T1000 (cell line): Measurements from ENCODE around the gene SORBS2.

Source experiments
- DNase-seq: peaks from one replicate; lab custom pipeline; 2025; ENCODE audit warnings: mixed read lengths; lab: John Stamatoyannopoulos, UW

SORBS2 gene

DNA sequence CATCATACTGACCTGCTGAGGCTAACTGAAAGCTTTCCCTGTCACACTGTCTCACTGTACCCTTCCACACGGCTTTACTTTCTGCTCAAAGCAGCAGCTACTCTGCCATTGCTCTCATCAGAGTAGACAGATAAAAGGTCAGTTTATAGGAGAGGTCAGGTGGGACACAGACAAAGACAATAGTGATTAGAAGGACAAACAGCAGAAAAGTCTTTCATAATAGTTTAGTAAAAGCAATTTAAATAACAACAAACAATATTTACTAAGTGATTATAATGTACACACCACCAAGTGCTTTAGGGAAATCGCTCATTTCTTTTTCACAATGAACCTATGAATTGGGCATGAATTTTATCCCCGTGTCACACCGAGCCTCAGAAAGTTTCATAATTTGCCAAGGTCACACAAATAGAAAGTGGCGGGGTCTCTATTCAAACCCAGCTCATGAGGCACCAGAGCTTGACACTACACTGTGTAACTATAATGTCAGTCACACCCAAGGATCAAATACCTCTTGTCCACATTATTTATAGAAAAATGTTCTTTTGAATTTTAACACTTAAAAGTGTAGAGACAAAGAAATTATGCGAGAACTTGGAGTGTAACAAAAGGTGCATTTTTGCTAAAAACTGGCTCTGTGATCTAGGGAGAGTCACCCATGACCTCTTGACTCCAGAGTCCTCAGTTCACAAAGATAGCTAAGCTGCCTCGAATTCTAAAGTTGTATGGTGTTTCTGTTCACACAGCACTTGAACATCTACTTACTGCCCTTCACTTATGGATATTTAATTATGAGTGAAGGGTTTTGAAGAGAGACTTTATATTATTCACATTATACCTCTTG, 24.5 kb upstream of the SORBS2 start:
- no peak for DNase-seq

DNA sequence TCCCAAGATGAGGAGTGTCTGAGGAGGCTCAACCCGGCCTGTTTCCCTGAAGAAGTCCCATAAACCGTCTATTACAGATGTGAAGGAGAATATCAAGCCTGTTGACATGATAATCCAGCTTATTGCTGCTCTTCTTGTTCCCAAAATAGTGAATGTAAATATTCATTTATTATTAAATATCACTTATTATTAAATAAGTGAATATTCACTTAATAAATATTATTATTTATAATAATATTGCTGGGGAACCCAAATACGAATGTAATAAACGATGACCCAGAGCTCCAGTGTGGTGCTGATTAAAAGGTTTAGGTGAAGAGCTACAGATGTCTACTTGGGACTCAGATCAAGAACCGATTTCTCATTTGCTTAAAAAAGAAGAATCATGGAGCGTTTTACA, 23.8 kb upstream of the SORBS2 start:
- DNase-seq, result no peak

DNA sequence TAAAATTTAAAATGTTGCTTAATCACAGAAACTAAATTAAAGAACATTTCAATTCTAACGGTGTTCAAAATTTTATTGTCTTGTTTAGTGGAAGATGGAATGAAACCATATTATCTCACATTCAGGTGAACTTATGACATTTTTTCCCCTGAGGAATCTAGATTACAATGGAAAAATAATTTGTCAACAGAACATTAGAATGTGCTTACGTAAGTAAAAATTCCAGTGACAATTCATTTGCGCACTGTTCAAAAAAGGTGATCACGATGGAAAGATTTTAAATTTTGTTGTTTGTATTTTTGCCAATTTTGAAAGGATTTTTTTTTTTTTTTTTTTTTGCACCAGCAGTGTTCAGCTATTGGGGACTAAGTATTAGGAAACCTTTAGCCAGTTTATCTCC, 23.3 kb upstream of the SORBS2 start:
- no peak for DNase-seq

DNA sequence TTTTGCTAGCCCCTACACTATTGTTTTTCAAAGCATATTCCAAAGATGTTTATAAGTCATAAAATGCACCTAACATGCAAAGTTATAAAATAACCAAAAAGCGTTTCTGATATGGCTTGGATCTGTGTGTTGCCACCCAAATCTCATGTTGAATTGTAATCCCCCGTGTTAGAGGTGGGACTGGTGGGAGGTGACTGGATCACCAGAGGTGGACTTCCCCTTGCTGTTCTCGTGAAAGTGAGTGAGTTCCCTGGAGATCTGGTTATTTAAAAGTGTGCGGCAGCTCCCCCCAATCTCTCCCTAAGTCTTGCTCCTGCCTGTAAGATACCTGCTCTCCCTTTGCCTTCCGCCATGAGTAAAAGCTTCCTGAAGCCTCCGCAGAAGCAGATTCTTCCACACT, 22.8 kb upstream of the SORBS2 start:
- DNase-seq, result no peak

DNA sequence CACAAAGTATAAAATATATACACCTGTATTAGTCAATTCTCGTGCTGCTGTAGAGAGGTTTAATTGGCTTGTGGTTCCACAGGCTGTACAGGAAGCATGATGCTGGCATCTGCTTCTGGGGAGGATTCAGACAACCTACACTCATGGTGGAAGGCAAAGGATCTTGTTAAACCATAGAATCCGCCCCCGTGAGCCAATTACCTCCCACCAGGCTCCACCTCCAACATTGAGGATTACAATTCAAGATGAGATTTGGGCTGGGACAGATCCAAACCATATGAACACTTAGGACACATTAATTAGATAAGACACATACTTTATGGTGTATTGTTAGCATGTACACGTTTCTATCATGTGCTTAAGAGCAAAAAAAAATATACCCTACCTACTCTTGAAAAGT, 22.1 kb upstream of the SORBS2 start:
- DNase-seq, result no peak

DNA sequence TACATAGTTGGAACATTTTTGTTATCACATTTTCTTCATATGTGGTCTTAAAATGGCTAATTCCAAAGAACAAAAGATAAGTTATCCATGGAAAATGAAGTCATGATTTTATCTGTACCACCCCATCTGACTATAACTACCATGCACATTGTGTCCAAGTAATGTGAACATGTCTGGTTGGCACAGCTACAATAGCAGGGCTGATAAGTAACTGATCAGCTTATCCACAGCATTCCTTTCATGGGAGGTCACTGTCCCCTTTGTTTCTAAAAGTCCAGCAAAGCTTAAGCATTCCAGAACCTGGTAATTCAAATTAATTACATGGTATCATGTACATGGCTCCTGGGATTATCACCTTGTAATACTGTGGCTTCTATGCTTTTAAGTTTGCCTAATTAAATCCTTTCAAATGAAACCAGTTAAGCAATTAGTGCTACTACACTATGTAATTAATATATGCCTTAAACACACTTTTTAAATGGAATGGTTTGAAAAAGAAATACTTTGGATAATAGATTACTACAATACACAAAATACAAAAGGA, 21.1 kb upstream of the SORBS2 start:
- DNase-seq, result no peak

DNA sequence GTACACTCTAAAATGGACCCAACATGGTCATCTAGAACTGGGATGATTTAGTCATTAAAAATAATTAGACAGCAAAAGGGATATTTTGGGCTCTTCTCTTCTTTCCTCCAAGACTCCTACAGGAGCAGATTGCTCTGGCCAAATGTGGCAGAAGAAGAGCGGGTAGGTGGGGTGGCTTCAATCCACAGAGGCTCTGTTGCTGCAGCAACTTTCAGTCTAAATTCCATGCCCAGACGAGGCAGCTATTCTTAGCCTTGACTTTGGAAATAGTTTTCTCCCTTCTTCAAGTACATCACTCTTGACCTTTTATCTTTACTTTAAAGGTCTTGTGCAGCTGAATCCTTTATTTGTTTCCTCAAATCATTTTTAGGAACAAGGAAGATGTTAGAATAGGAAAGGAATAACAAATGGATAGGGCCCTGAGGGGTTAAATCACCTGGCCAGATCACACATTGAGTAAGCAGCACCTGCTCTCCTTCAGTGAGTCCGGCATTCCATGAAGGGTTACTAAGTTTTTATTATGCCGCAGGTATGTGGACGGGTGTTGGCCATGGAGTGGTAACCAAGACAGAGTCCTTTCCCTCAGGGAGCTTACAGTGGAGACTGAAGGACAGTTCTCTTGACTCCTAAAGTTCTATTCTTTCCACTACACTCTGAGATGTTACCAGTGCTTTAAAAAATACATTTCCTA, 19.3 kb upstream of the SORBS2 start:
- DNase-seq, result no peak

DNA sequence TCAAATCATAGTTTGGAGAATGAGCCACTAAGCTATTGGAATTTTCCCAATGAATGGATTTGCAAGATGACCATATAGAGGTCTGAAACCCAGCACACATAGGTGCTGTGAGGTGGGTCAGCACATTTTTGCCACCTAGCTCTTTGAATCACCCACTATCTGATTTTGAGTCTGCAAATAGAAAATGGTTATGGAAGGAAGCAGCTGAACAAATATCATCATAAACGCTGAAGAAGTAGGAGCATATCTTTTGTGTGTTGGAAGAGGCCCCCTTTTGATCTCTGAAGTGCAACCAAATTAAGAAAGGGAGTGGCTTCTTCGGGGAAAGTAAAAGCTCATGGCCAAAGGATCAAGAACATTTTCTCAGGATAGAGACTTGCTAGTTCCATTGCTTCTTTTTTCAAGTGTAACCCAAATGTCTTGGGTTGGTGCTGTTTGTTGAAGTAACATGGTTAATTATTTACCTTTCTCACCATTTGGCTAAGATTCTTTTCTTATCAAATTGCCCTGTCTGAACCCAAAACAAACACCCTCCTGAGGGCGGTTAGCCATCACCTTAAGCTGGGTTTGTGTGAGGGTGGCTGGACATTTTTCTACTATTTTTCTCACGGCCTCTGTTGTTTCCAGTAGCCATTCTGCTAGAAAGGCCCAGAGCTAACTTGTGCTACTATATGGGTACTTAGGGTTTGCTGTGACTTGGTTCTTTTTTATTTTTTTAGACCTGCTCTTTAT, 18.4 kb upstream of the SORBS2 start:
- no peak for DNase-seq

DNA sequence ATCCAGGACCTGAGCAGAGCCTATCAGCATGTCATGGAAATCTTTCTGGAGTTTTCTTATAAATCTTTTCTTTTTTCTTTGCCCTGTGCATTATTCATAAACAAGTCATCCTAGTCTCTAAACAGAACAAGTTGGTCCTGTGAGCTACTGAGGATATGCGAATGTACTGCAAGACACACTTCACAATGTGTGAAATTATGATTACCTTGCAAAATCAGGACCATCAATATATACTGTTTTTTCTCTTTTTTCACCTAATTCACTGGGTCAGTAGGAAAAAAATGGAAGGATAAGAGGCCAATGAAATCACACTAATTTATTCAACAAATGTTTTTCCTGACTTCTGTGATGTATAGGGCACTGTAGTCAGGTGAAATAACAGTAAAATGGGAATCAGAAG, 14.4 kb upstream of the SORBS2 start:
- DNase-seq, result no peak

DNA sequence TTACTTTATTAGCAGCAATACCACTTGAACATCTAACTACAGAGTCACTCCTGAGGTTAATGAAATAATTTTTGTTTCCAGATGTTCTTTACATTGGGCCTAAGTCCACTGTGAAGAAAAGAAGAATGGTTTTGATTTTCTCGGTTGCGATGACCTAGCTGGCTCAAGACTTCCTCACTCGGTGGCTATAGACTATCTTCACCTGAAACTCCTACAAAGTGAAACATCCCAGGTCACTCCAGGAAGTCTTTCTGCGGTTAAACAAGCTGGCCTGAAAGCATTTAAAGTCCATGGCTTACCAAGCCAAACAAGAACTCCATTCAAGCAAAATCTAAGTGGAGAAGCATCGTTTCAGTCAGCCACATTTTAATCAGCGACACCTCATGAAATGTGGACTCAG, 13.7 kb upstream of the SORBS2 start:
- no peak for DNase-seq

DNA sequence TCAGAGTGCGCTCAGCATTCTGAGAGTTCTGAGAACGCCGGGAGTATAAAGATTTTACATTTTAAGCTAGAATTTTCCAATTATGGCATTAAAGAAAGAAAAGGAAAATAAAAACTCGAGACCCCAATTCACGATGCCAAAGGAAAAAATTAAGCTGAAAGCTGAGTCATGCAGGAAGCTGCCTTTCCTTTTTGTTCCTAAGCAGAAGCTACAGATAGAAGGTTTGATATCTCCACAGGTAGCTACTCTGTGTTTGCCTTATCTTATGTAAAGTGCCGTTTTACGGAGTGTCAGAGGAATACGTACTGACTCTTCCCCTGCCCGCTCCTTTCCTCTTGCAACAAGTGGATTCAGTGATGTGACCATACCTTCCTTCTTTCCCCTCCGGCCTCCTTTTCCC, 10.8 kb upstream of the SORBS2 start:
- no peak for DNase-seq

DNA sequence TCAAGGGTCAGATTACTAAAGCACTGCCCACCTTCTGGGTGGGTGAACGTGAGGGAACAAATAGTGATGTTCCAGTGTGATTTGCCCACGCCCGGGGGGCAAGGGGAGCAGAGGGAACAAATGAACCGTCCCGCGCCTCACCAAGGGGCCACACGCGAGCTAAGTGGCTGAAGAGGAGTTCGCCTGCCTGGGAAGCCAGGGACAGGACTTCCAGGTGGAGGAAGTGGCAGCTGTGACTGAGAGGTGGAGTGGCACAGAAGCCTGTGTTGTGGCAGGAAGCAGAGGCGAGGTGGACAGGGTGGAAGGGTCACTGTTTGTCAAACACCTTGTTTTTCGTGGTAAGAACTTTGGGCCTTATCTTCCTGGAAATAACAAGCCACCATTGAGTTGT, 9.0 kb upstream of the SORBS2 start:
- no peak for DNase-seq

DNA sequence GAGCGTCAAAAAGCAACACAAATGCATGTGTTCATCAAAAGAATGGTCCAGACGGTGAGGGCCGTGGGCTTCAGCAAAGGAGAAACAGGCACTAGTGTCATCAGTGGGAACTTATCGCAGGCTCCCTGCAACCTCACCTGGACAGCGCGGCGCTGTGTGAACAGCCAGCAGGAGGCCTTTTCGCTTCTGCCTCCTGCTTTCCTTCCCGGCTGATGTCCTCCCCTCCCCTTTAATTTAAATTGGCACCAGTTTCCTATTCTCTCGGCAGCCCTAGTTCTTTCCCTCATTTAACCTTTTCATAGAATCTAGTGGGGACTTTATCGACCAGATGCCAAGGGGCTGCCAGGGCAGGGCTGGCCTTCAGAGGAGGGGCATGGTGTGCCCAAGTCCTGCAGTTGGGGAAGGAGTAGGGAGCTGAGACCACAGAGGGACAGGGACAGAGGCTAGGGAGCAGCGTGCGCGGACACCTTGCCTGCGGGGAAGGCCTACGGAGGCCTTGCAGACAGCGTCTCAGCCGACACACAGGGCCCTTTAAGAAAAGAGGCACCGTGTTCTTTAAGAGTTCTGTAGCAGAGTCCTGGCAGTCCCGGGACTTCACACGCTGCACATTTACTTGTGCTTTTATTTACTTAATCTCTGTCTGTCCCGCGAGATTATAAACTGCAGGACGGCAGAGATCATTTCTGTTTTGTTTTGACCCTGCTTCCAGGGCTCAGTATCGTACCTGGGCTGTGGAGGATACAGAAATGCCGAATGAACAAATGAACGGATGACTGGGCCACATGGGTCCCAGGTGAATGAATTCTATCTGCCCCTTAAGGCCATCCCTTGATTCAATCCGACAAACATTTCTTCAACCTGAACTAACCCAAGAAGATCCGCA, 8.4 kb upstream of the SORBS2 start:
- no peak for DNase-seq

DNA sequence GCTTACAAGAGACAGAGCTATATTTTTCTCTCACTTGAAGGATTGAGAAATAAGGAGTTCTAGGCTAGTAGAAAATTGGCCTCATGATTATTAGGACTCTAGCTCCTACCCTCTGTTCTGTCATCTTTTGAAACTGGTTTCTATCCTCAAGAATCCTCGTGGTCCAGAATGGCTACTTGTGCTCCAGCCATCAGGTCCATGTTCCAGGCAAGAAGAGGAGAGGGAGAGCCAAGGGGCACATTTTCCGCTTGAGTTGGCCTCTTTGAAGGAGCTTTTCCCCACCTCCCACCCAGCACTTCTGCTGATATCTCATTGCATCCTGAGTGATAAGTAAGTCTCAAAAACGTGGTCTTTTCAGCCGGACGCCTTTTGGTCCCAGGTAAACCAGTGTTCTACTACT, 7.2 kb upstream of the SORBS2 start:
- no peak for DNase-seq

DNA sequence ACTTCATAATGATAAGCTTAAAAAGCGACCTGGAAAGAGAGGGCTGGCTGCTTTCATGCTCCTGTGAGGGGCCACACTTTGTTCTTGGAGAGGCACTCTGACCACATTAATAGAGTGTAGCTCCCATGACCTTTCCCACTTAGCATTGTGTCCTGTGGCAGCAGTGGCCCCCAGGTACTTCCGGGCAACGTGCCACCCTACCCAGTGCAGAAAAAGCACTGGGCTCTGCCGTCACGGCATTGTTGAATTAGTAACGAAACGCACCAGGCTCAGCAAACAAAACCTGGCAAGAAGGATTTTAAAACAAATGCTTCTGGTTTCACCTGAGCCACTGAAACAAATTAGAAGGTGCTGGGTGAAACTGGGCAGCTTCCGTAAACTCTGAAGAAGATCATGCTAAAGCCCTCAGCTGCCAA, 5.4 kb upstream of the SORBS2 start:
- no peak for DNase-seq

DNA sequence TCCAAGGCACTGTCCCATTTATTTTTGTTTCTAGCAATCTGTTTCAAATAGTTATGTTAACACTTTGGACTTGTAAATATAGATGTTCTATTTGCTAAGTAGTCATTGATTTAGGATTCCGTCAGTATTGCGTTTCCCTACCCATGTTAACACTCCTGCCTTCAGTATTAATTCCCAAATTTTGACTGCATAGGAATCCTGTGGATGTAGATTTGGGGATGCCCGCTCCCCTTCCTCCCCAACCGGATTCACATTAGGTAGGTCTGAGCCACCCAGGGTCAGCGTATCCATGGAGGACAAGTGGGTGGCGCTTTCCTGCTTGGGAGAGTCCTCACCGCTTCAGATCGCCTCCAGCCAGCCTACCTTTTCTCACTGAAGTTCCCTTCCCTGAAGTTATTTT, 1.1 kb upstream of the SORBS2 start:
- no peak for DNase-seq

DNA sequence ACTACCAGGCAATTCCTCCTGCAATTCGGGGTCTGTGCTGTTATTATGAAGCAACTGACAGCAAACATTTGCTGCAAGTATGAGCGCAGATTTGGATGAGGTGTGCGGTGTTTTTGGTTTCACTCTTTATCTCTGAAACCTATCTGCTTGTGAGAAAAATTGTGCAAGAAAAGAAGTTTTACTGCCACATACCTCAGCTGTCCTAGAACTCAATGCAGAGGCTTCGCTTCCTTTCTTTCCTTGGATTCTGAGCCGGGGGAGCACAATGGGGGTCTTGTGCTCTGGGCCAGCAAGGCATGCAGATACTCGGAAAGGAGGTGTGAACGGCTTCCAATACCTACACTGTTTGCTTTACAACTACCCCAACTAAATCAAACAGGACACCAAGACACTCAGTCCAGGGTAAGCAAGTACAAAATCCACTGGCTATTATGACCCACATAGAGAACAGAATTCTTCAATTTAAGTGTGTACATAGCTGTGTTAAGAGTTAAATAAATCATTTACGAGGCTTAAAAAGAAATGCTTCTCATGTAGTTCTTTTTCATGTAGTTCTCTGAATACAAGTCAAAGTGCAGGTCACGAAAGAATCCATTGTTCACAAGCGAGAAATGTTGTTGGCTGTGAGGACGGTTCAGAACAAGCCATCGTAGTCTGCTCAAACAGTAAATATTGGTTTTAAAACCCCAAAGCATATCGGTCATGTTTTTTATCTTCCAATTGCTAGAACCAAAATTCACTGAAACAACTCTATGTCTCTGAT, 1.1 kb downstream of the SORBS2 start:
- DNase-seq, result no peak

DNA sequence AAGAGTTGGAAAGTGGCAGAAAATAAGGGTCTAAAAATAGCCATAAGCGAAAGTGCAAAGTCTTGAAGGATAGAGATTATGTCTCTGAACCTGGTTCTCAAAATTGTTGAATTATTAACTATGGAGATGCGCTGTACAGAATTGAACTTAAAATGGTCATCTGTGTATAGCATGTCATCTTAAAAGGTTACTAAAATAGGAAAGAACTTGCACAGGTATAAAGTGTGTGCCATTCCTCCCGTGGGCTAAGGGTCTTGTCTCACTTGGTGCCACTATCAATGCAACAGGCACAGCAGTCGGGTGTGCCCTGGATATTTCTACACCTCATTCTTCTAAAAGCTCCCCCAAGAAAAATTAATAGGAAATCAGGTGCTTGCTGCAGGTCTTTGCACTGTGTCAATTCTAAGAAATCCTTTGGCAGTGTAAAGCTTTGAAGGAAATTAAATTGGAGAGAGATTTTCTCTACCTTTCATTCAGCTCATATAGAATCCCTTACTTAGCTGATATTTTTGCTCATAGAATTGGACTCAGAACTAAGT, 2.4 kb downstream of the SORBS2 start:
- no peak for DNase-seq

DNA sequence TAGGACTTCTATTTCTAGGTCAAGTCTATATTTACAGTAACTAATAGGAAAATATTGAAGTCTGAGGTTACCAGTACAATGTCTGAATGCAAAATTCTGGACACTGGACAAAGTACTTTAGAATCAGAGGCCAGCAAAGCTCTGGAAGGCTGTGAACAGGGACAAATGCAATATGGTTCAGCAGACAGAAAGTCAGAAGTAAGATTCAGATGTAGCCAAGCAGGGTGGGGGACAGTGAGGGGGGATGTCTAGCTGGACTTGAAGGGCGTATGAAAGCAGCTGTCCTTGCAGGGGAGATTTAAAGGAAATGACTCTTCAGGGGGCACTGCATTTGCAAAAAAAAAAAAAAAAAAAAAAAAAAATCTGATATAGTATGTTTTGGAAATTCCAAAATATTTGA, 2.9 kb downstream of the SORBS2 start:
- DNase-seq, result no peak

DNA sequence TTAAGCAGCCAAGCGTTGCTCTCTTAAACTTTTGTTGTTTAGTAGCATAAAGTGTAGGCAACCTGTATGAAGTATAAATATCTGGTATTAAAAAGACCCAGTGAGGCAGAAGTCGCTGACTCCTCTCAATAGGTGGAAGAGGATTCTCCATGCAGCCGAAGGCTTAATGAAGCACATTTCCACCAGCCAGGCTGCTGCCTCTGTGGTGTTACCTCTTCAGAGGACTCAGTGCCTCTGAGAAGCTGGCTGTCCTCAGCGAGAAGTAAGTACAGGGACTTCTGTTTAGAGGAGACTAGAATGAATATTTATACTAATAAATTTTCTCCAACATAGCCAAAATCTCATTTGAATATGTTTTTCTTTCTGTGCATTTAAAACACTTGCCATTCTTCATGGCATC, 6.0 kb downstream of the SORBS2 start:
- DNase-seq, result no peak
